GM18498 (cell line): ENCODE results near the gene PAM16.
"Not testable (repeated sequence)": the region's sequence is repeated elsewhere in the genome, so short reads cannot be mapped to it uniquely, and the experiment has no call there.

Source experiments
- ATAC-seq: cut with Tn5 transposase; IDR thresholded peaks from one replicate; pipeline ENCODE4 v1.9.1; 2021; ENCODE audit warnings: mild to moderate bottlenecking, moderate library complexity; ENCODE audit not compliant: unreplicated experiment

PAM16 gene

GRCh38 chr16:4354512-4355409 lies 3.6 kb upstream of the PAM16 start:
- no peak for ATAC-seq

GRCh38 chr16:4353675-4354074 lies 2.6 kb upstream of the PAM16 start:
- ATAC-seq: no peak

GRCh38 chr16:4352843-4353242 lies 1.7 kb upstream of the PAM16 start:
- ATAC-seq: no peak

GRCh38 chr16:4351880-4352279 lies 759 bp upstream of the PAM16 start:
- no peak for ATAC-seq

- ATAC-seq: no peak
These were observed 745 bp downstream of the PAM16 start for GRCh38 chr16:4350365-4350786.

- no peak for ATAC-seq
These were observed 1.8 kb downstream of the PAM16 start for GRCh38 chr16:4349332-4349731.

- ATAC-seq: no peak
These were observed 3.2 kb downstream of the PAM16 start for GRCh38 chr16:4347765-4348509.

GRCh38 chr16:4347010-4347409 lies 4.1 kb downstream of the PAM16 start:
- ATAC-seq: no peak

- no peak for ATAC-seq
These were observed 5.0 kb downstream of the PAM16 start for GRCh38 chr16:4345836-4346781.

- no peak for ATAC-seq
These were observed 5.9 kb downstream of the PAM16 start for GRCh38 chr16:4344983-4345835.

GRCh38 chr16:4344300-4344982 lies 6.7 kb downstream of the PAM16 start:
- not testable (repeated sequence) for ATAC-seq

- ATAC-seq: no peak
These were observed 8.0 kb downstream of the PAM16 start for GRCh38 chr16:4342866-4343744.

GRCh38 chr16:4341250-4341649 lies 9.9 kb downstream of the PAM16 start:
- ATAC-seq: no peak

- no peak for ATAC-seq
These were observed 10.7 kb downstream of the PAM16 start for GRCh38 chr16:4340443-4340842.

- ATAC-seq: no peak
These were observed 11.2 kb downstream of the PAM16 start for GRCh38 chr16:4339909-4340308.

GRCh38 chr16:4339455-4339854 lies 11.7 kb downstream of the PAM16 start:
- ATAC-seq: no peak

GRCh38 chr16:4338712-4339299 lies 12.3 kb downstream of the PAM16 start:
- no peak for ATAC-seq

GRCh38 chr16:4338125-4338582 lies 13.0 kb downstream of the PAM16 start:
- ATAC-seq: no peak
